OCI-LY3 (cell line): ENCODE measurements around the gene CDA.

Source experiments
- CTCF ChIP-seq: fragments of 200-600, 300-600 bp; sonication (generic); IDR thresholded peaks from 2 replicates; pipeline ENCODE4 v1.5.1; 2014; ENCODE audit warnings: antibody characterized with exemption, low read length, low read depth
- EZH2phosphoT487 ChIP-seq: fragments of 200-600 bp; shearing (Covaris generic); IDR thresholded peaks from 2 replicates; pipeline ENCODE4 v1.6.1; 2018; ENCODE audit warnings: antibody characterized with exemption, mixed run types, low read depth

GRCh38 chr1:20634065-20634593 lies 45.2 kb downstream of the CDA start:
- no peak for TF ChIP-seq CTCF
- TF ChIP-seq EZH2phosphoT487, result no peak
